ENCODE results near the gene SOX13. TPM values are rescaled to one million over a fixed set of nuclear protein-coding genes. Genes with fewer than 3 reads are reported as not detected.

SOX13 gene
- total and polyA plus RNA-seq, 12 donors, result 7.3 to 18.6 (median 12.1) TPM

GRCh38 chr1:204084247-204084772 lies 11.4 kb downstream of the SOX13 start:
- intact Hi-C loops (cut with DNase I), result loop anchor here in 1 of 10 donors (5.0 kb wide), 1 partner anchor 43 kb away; no protein-coding TSS in a partner anchor
- peak overlapping the region in 8 of 10 donors; percentile 31 to 68 (median 56) for H3K27ac ChIP-seq
- peaks cover 33 to 100% (median 77%) of the 10 kb centered on the region in 9 donors for H3K4me1 ChIP-seq
- H3K9me3 ChIP-seq, result no peaks in the 10 kb centered on the region
- ATAC-seq (peak in 6 of 8 donors; percentile 14 to 63 (median 30)), DNase-seq (no peak)
- peaks cover 0 to 5% (median 0%) of the 10 kb centered on the region in 9 donors for H3K36me3 ChIP-seq
- WGBS, 2 donors, result 49 to 61% methylated on average over 4 of the region's 4 CpGs
- no peaks in the 10 kb centered on the region for H3K27me3 ChIP-seq
- TF ChIP-seq CTCF (IDR thresholded peaks at IDR 0.05), result no peak
- no peak overlapping the region for H3K4me3 ChIP-seq

- TF ChIP-seq CTCF (IDR thresholded peaks at IDR 0.05), result no peak
- peaks cover 29 to 100% (median 71%) of the 10 kb centered on the region in 9 donors for H3K4me1 ChIP-seq
- no peak for DNase-seq
- intact Hi-C loops (cut with DNase I), result loop anchor here in 1 of 10 donors (5.0 kb wide), 1 partner anchor 36 kb away; no protein-coding TSS in a partner anchor
- H3K27ac ChIP-seq, result peak overlapping the region in 1 of 10 donors; percentile 15
- no peak for ATAC-seq
- no peaks in the 10 kb centered on the region for H3K27me3 ChIP-seq
- 77 to 87% methylated on average over 7 of the region's 7 CpGs for WGBS, 2 donors
- peaks cover 0 to 5% (median 0%) of the 10 kb centered on the region in 9 donors for H3K36me3 ChIP-seq
- no peak overlapping the region for H3K4me3 ChIP-seq
- H3K9me3 ChIP-seq, result no peaks in the 10 kb centered on the region
Measured at GRCh38 chr1:204085876-204086275, 13.0 kb downstream of the SOX13 start.

- H3K4me1 ChIP-seq, result peaks cover 25 to 100% (median 68%) of the 10 kb centered on the region in 9 donors
- peak overlapping the region in 9 of 10 donors; percentile 19 to 79 (median 52) for H3K27ac ChIP-seq
- DNase-seq (no peak), ATAC-seq (peak in 1 of 8 donors; percentile 14)
- H3K9me3 ChIP-seq, result no peaks in the 10 kb centered on the region
- intact Hi-C loops (cut with DNase I), result loop anchor here in 1 of 10 donors (5.0 kb wide), 1 partner anchor 35 kb away; no protein-coding TSS in a partner anchor
- peaks cover 0 to 5% (median 0%) of the 10 kb centered on the region in 9 donors for H3K36me3 ChIP-seq
- H3K27me3 ChIP-seq, result no peaks in the 10 kb centered on the region
- WGBS, 2 donors, result 79 to 88% methylated on average over 8 of the region's 8 CpGs
- no peak overlapping the region for H3K4me3 ChIP-seq
- TF ChIP-seq CTCF (IDR thresholded peaks at IDR 0.05), result no peak
Measured at GRCh38 chr1:204087181-204087892, 14.4 kb downstream of the SOX13 start.

GRCh38 chr1:204087893-204088528 lies 15.1 kb downstream of the SOX13 start:
- DNase-seq, result peak in 1 of 2 donors; percentile 42
- Histone ChIP-seq H3K9me3 (no peaks in the 10 kb centered on the region), H3K4me3 (no peak overlapping the region), H3K27me3 (no peaks in the 10 kb centered on the region), H3K27ac (peak overlapping the region in 9 of 10 donors; percentile 40 to 79 (median 58)), H3K4me1 (peaks cover 25 to 100% (median 67%) of the 10 kb centered on the region in 9 donors), H3K36me3 (peaks cover 0 to 5% (median 0%) of the 10 kb centered on the region in 9 donors)
- 45 to 70% methylated on average over 7 of the region's 7 CpGs for WGBS, 2 donors
- intact Hi-C loops (cut with DNase I), result loop anchor here in 1 of 10 donors (5.0 kb wide), 1 partner anchor 34 kb away; no protein-coding TSS in a partner anchor
- no peak for TF ChIP-seq CTCF (IDR thresholded peaks at IDR 0.05)
- ATAC-seq, result peak in 3 of 8 donors; percentile 7 to 32 (median 31)
